Type B pancreatic cell (in vitro differentiated cells): ENCODE results near the gene SLC12A4. TPM values are rescaled to one million over a fixed set of nuclear protein-coding genes. Genes with fewer than 3 reads are reported as not detected.

Experiments used
- DNase-seq: peaks from one replicate; pipeline ENCODE4 v3.0.0; 2021; ENCODE audit warnings: mixed read lengths; ENCODE audit not compliant: unreplicated experiment; ENCODE audit errors: extremely low spot score
- H3K27ac Mint-ChIP-seq: 2 replicates; pipeline ENCODE4 v1.8.0; 2021; ENCODE audit warnings: mild to moderate bottlenecking, mixed read lengths
- H3K27me3 Mint-ChIP-seq: 2 replicates; pipeline ENCODE4 v1.8.0; 2021; ENCODE audit warnings: mixed read lengths
- H3K36me3 Mint-ChIP-seq: 2 replicates; pipeline ENCODE4 v1.8.0; 2021; ENCODE audit warnings: mixed read lengths
- H3K4me1 Mint-ChIP-seq: one replicate; pipeline ENCODE4 v1.8.0; 2021; ENCODE audit warnings: mixed read lengths; ENCODE audit not compliant: unreplicated experiment
- H3K4me3 Mint-ChIP-seq: 2 replicates; pipeline ENCODE4 v1.8.0; 2021; ENCODE audit warnings: mild to moderate bottlenecking, mixed read lengths
- H3K9me3 Mint-ChIP-seq: 2 replicates; pipeline ENCODE4 v1.8.0; 2021; ENCODE audit warnings: mixed read lengths
- CTCF ChIP-seq: fragments of 200-600 bp; sonication (generic); conservative IDR thresholded peaks from 2 replicates; pipeline ENCODE4 v1.5.0; 2021; ENCODE audit warnings: antibody characterized with exemption, mild to moderate bottlenecking
- total RNA-seq: library from RNA; stranded (reverse); gene quantifications from 2 replicates; pipeline ENCODE4 v1.2.1, GENCODE V29; 2021; ENCODE audit warnings: low replicate concordance

Gene SLC12A4
- total RNA-seq, 1 donor from 2014 or later: 48.1 TPM

- Mint-ChIP-seq H3K36me3 (peaks cover 18% of the 10 kb centered on the region), H3K27me3 (no peaks in the 10 kb centered on the region), H3K4me3 (no peak overlapping the region), H3K9me3 (no peaks in the 10 kb centered on the region), H3K4me1 (peaks cover 18% of the 10 kb centered on the region), H3K27ac (no peak overlapping the region)
- no peak for DNase-seq
- no peak for TF ChIP-seq CTCF
These were observed 6.9 kb downstream of the SLC12A4 start for GRCh38 chr16:67961551-67961957.

GRCh38 chr16:67959536-67960329 lies 8.7 kb downstream of the SLC12A4 start:
- Mint-ChIP-seq H3K4me3 (no peak overlapping the region), H3K27me3 (no peaks in the 10 kb centered on the region), H3K9me3 (no peaks in the 10 kb centered on the region), H3K4me1 (peaks cover 6% of the 10 kb centered on the region), H3K36me3 (peaks cover 13% of the 10 kb centered on the region), H3K27ac (no peak overlapping the region)
- no peak for DNase-seq
- TF ChIP-seq CTCF: no peak

- H3K27ac Mint-ChIP-seq: no peak overlapping the region
- H3K4me1 Mint-ChIP-seq: no peaks in the 10 kb centered on the region
- no peak overlapping the region for H3K4me3 Mint-ChIP-seq
- peaks cover 9% of the 10 kb centered on the region for H3K36me3 Mint-ChIP-seq
- no peak for TF ChIP-seq CTCF
- no peak for DNase-seq
- no peaks in the 10 kb centered on the region for H3K9me3 Mint-ChIP-seq
- no peaks in the 10 kb centered on the region for H3K27me3 Mint-ChIP-seq
These were observed 10.8 kb downstream of the SLC12A4 start for GRCh38 chr16:67957622-67958021.

- no peak for DNase-seq
- Mint-ChIP-seq H3K9me3 (no peaks in the 10 kb centered on the region), H3K4me1 (no peaks in the 10 kb centered on the region), H3K4me3 (no peak overlapping the region), H3K27ac (no peak overlapping the region), H3K27me3 (no peaks in the 10 kb centered on the region), H3K36me3 (peaks cover 5% of the 10 kb centered on the region)
- TF ChIP-seq CTCF: no peak
These were observed 13.8 kb downstream of the SLC12A4 start for GRCh38 chr16:67954421-67955196.

GRCh38 chr16:67953641-67954375 lies 14.6 kb downstream of the SLC12A4 start:
- Mint-ChIP-seq H3K36me3 (peaks cover 5% of the 10 kb centered on the region), H3K4me3 (no peak overlapping the region), H3K27ac (no peak overlapping the region), H3K27me3 (no peaks in the 10 kb centered on the region), H3K4me1 (no peaks in the 10 kb centered on the region), H3K9me3 (no peaks in the 10 kb centered on the region)
- no peak for TF ChIP-seq CTCF
- DNase-seq: no peak
